ENCODE measurements around the gene PLEKHN1.

GRCh38 chr1:1006305-1007159 lies 40.2 kb downstream of the PLEKHN1 start:
- TF ChIP-seq CTCF (IDR thresholded peaks at IDR 0.05) (no peak), POLR2A (IDR thresholded peaks at IDR 0.05) (peak; percentile 82)

Data from right lobe of liver (tissue), 4 donors.